Measurements from ENCODE around the gene ASCC3.
A peak's percentile ranks its signal among the peaks of the same experiment; 100 is the strongest.

The ASCC3 gene

GRCh38 chr6:100677240-100677639 lies 203.9 kb downstream of the ASCC3 start:
- no peak for TF ChIP-seq CTCF (IDR thresholded peaks at IDR 0.05; ENCODE audit: insufficient read depth, low read depth, low read length, missing control alignments)
- no peak for DNase-seq (ENCODE audit: low read depth)
- H3K4me3 ChIP-seq (ENCODE audit: low read depth, low read length): no peak overlapping the region

- no peak for DNase-seq (ENCODE audit: low read depth)
- H3K4me3 ChIP-seq (ENCODE audit: low read depth, low read length): no peak overlapping the region
- TF ChIP-seq CTCF (IDR thresholded peaks at IDR 0.05; ENCODE audit: insufficient read depth, low read depth, low read length, missing control alignments): no peak
These were observed 207.5 kb downstream of the ASCC3 start for GRCh38 chr6:100673641-100674040.

- no peak overlapping the region for H3K4me3 ChIP-seq (ENCODE audit: low read depth, low read length)
- TF ChIP-seq CTCF (IDR thresholded peaks at IDR 0.05; ENCODE audit: insufficient read depth, low read depth, low read length, missing control alignments): no peak
- no peak for DNase-seq (ENCODE audit: low read depth)
These were observed 209.4 kb downstream of the ASCC3 start for GRCh38 chr6:100671740-100672139.

- no peak overlapping the region for H3K4me3 ChIP-seq (ENCODE audit: low read depth, low read length)
- DNase-seq (ENCODE audit: low read depth): no peak
- no peak for TF ChIP-seq CTCF (IDR thresholded peaks at IDR 0.05; ENCODE audit: insufficient read depth, low read depth, low read length, missing control alignments)
These were observed 211.1 kb downstream of the ASCC3 start for GRCh38 chr6:100670056-100670455.

GRCh38 chr6:100665041-100665380 lies 216.1 kb downstream of the ASCC3 start:
- peak; percentile 75 for DNase-seq (ENCODE audit: low read depth)
- H3K4me3 ChIP-seq (ENCODE audit: low read depth, low read length): no peak overlapping the region
- TF ChIP-seq CTCF (IDR thresholded peaks at IDR 0.05; ENCODE audit: insufficient read depth, low read depth, low read length, missing control alignments): no peak

GRCh38 chr6:100664274-100665040 lies 216.7 kb downstream of the ASCC3 start:
- TF ChIP-seq CTCF (IDR thresholded peaks at IDR 0.05; ENCODE audit: insufficient read depth, low read depth, low read length, missing control alignments): peak; percentile 46
- DNase-seq (ENCODE audit: low read depth): peak; percentile 28
- no peak overlapping the region for H3K4me3 ChIP-seq (ENCODE audit: low read depth, low read length)
